Astrocyte (in vitro differentiated cells and primary cell): Measurements from ENCODE around the gene NSMCE1. TPM values are rescaled to one million over a fixed set of nuclear protein-coding genes. Genes with fewer than 3 reads are reported as not detected.

Source experiments
- DNase-seq: peaks from one replicate; pipeline ENCODE4 v3.0.0-alpha.2; 2010; ENCODE audit warnings: low read depth
- FAIRE-seq: peaks from 2 replicates; lab custom pipeline; 2011; peaks lifted over from hg19 to GRCh38; lab: Jason Lieb, UNC
- H2AFZ ChIP-seq: 2 replicates; pipeline ENCODE4 v1.6.0; 2012; ENCODE audit warnings: low read depth, low read length, inconsistent platforms
- H3K27ac ChIP-seq: 2 replicates; pipeline ENCODE4 v1.5.1; 2011; ENCODE audit warnings: low read depth, low read length, inconsistent platforms
- H3K27me3 ChIP-seq: 2 replicates; pipeline ENCODE4 v1.6.0; 2011; ENCODE audit warnings: low read length, inconsistent platforms; ENCODE audit not compliant: insufficient read depth
- H3K36me3 ChIP-seq: 2 replicates; pipeline ENCODE4 v1.5.1; 2011; ENCODE audit warnings: low read length, inconsistent platforms; ENCODE audit not compliant: insufficient read depth
- H3K4me1 ChIP-seq: 2 replicates; pipeline ENCODE4 v1.5.1; 2011; ENCODE audit warnings: low read length, inconsistent platforms; ENCODE audit not compliant: insufficient read depth
- H3K4me2 ChIP-seq: 2 replicates; pipeline ENCODE4 v1.6.0; 2012; ENCODE audit warnings: low read length, inconsistent platforms
- H3K4me3 ChIP-seq: 2 replicates; pipeline ENCODE4 v1.5.1; 2011; ENCODE audit warnings: low read depth, mild to moderate bottlenecking, low read length, inconsistent platforms; ENCODE audit not compliant: insufficient read depth
- H3K79me2 ChIP-seq: 2 replicates; pipeline ENCODE4 v1.6.0; 2012; ENCODE audit warnings: mild to moderate bottlenecking, low read length, inconsistent platforms; ENCODE audit not compliant: insufficient read depth
- H3K9ac ChIP-seq: 2 replicates; pipeline ENCODE4 v1.6.0; 2012; ENCODE audit warnings: mild to moderate bottlenecking, low read length, inconsistent platforms
- H3K9me3 ChIP-seq: 2 replicates; pipeline ENCODE4 v1.5.1; 2012; ENCODE audit warnings: low read depth, mild to moderate bottlenecking, low read length, inconsistent platforms; ENCODE audit not compliant: insufficient read depth
- H4K20me1 ChIP-seq: 2 replicates; pipeline ENCODE4 v1.6.0; 2012; ENCODE audit warnings: low read length, inconsistent platforms; ENCODE audit not compliant: insufficient read depth
- H3K27ac Mint-ChIP-seq: one replicate; pipeline ENCODE4 v1.8.0; 2021; ENCODE audit warnings: mild to moderate bottlenecking, mixed read lengths; ENCODE audit not compliant: unreplicated experiment
- H3K27me3 Mint-ChIP-seq: one replicate; pipeline ENCODE4 v1.8.0; 2021; ENCODE audit warnings: low read depth, mixed read lengths; ENCODE audit not compliant: unreplicated experiment
- H3K36me3 Mint-ChIP-seq: one replicate; pipeline ENCODE4 v1.8.0; 2021; ENCODE audit warnings: low read depth, mixed read lengths; ENCODE audit not compliant: unreplicated experiment
- H3K4me1 Mint-ChIP-seq: one replicate; pipeline ENCODE4 v1.8.0; 2021; ENCODE audit warnings: low read depth, mixed read lengths; ENCODE audit not compliant: unreplicated experiment
- H3K4me3 Mint-ChIP-seq: one replicate; pipeline ENCODE4 v1.8.0; 2021; ENCODE audit warnings: mild to moderate bottlenecking, moderate library complexity, mixed read lengths; ENCODE audit not compliant: unreplicated experiment
- H3K9me3 Mint-ChIP-seq: one replicate; pipeline ENCODE4 v1.8.0; 2021; ENCODE audit warnings: mild to moderate bottlenecking, mixed read lengths; ENCODE audit not compliant: unreplicated experiment
- EZH2 ChIP-seq: IDR thresholded peaks from 2 replicates; pipeline ENCODE4 v1.6.1; 2012; ENCODE audit warnings: mild to moderate bottlenecking, low read length, inconsistent platforms; ENCODE audit not compliant: insufficient read depth
- total RNA-seq: library from RNA; stranded (reverse); gene quantifications from 2 replicates; pipeline ENCODE4 v1.2.1, GENCODE V29; 2021
- TF ChIP-seq, protein P1 (sequence below): IDR thresholded peaks from 2 replicates; pipeline ENCODE4 v1.5.1; 2011; ENCODE audit warnings: low read depth, mild to moderate bottlenecking, inconsistent platforms, low read length, moderate library complexity; ENCODE audit not compliant: insufficient read depth

Gene NSMCE1
- total RNA-seq, 1 donor from 2014 or later: 12.1 TPM

DNA sequence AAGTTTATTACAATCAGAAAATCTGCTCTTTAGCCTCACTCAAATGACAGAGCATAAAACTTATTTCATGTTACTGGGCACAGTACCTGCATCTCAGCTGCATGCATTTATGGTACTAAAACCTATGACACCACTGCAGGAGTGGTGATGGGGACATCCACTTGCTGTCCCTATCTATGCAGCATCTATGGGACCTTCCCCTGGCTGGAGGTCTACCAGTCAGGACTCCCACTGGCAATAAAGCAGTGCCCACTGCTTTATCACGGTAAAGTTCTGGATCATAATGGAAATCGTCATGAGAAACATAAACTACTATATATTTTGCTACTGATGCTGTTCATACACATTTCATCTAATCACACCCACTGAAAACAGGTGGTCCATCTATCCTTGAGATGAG, 26.2 kb downstream of the NSMCE1 start:
- Histone ChIP-seq H3K9ac (peak overlapping the region; percentile 73), H3K79me2 (peaks cover 16% of the 10 kb centered on the region), H3K4me2 (peak overlapping the region; percentile 77), H3K4me3 (peak overlapping the region; percentile 25), H3K27me3 (no peaks in the 10 kb centered on the region), H2AFZ (no peak overlapping the region), H3K36me3 (no peaks in the 10 kb centered on the region), H3K27ac (peak overlapping the region; percentile 82), H3K4me1 (peaks cover 53% of the 10 kb centered on the region), H4K20me1 (no peaks in the 10 kb centered on the region), H3K9me3 (no peaks in the 10 kb centered on the region)
- no peak for FAIRE-seq
- H3K9me3 Mint-ChIP-seq: peaks cover 3% of the 10 kb centered on the region
- H3K36me3 Mint-ChIP-seq: peaks cover 3% of the 10 kb centered on the region
- H3K4me3 Mint-ChIP-seq: no peak overlapping the region
- no peak for DNase-seq
- no peaks in the 10 kb centered on the region for H3K27me3 Mint-ChIP-seq
- H3K27ac Mint-ChIP-seq: peak overlapping the region; percentile 70
- no peak for TF ChIP-seq EZH2
- TF ChIP-seq, protein P1, sequence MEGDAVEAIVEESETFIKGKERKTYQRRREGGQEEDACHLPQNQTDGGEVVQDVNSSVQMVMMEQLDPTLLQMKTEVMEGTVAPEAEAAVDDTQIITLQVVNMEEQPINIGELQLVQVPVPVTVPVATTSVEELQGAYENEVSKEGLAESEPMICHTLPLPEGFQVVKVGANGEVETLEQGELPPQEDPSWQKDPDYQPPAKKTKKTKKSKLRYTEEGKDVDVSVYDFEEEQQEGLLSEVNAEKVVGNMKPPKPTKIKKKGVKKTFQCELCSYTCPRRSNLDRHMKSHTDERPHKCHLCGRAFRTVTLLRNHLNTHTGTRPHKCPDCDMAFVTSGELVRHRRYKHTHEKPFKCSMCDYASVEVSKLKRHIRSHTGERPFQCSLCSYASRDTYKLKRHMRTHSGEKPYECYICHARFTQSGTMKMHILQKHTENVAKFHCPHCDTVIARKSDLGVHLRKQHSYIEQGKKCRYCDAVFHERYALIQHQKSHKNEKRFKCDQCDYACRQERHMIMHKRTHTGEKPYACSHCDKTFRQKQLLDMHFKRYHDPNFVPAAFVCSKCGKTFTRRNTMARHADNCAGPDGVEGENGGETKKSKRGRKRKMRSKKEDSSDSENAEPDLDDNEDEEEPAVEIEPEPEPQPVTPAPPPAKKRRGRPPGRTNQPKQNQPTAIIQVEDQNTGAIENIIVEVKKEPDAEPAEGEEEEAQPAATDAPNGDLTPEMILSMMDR: no peak
- H3K4me1 Mint-ChIP-seq: peaks cover 40% of the 10 kb centered on the region

DNA sequence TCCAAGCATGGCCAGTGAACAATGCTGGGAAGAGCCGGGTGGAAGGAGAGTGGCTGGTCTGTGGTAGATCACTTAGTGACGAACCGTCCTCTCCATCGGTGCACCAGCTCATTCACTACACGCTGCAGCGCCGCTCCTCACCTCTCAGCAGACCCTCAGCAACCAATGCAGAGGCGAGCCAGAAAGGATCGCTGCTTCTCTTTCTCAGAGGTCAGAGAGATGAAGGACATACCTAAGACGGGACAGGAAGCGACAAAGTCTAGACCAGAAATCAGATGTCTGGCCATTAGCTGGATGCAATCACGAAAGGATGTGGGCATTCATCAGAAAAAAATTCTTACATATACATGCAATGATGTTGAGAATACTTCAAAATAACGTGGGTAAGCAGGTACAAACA, 26.9 kb downstream of the NSMCE1 start:
- no peaks in the 10 kb centered on the region for H3K27me3 Mint-ChIP-seq
- H3K4me3 Mint-ChIP-seq: no peak overlapping the region
- no peaks in the 10 kb centered on the region for H4K20me1 ChIP-seq
- H3K4me1 ChIP-seq: peaks cover 60% of the 10 kb centered on the region
- H3K9ac ChIP-seq: peak overlapping the region; percentile 73
- H2AFZ ChIP-seq: no peak overlapping the region
- H3K4me2 ChIP-seq: peak overlapping the region; percentile 55
- H3K27ac ChIP-seq: peak overlapping the region; percentile 82
- H3K36me3 ChIP-seq: no peaks in the 10 kb centered on the region
- peaks cover 16% of the 10 kb centered on the region for H3K79me2 ChIP-seq
- peaks cover 3% of the 10 kb centered on the region for H3K9me3 Mint-ChIP-seq
- FAIRE-seq: no peak
- no peak overlapping the region for H3K4me3 ChIP-seq
- peak; percentile 43 for DNase-seq
- peaks cover 46% of the 10 kb centered on the region for H3K4me1 Mint-ChIP-seq
- H3K9me3 ChIP-seq: no peaks in the 10 kb centered on the region
- peaks cover 3% of the 10 kb centered on the region for H3K36me3 Mint-ChIP-seq
- no peak for TF ChIP-seq EZH2
- TF ChIP-seq, protein P1: no peak
- peak overlapping the region; percentile 42 for H3K27ac Mint-ChIP-seq
- H3K27me3 ChIP-seq: no peaks in the 10 kb centered on the region

DNA sequence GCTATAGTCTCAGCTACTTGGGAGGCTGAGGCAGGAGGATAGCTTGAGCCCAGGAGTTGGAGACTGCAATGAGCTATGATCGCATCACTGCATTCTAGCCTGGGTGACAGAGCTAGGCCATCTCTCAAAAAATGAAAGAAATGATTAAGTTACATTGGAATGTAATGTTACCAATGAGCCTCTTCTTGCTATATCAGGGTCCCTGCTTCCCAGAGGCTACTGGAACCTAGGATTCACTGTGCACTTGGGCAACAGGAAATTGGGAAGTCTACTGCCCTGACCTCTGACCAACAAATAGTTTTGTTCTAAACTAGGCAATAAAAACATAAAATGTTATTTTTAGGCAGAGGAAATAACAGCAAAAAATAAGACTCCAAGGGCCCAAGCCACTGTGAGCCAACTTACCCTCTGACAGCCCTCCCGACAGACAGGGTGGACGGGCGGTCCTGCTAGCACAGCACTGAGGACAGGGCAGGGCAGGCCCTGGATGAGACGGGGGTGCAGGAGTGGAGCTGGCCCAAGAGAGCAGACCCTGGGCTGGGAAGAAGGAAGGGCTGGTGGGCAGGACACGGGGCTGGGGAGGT, 27.5 kb downstream of the NSMCE1 start:
- H3K4me1 Mint-ChIP-seq: peaks cover 48% of the 10 kb centered on the region
- DNase-seq: peak; percentile 59
- H3K27ac ChIP-seq: peak overlapping the region; percentile 82

More for the DNA sequence above, 27.5 kb downstream of the NSMCE1 start:
- no peak overlapping the region for H3K4me3 Mint-ChIP-seq
- no peak for FAIRE-seq
- H3K4me2 ChIP-seq: peak overlapping the region; percentile 55
- H3K9ac ChIP-seq: peak overlapping the region; percentile 73
- no peaks in the 10 kb centered on the region for H3K9me3 ChIP-seq
- H4K20me1 ChIP-seq: no peaks in the 10 kb centered on the region
- TF ChIP-seq, protein P1: no peak
- TF ChIP-seq EZH2: no peak
- H3K36me3 Mint-ChIP-seq: peaks cover 3% of the 10 kb centered on the region
- peaks cover 16% of the 10 kb centered on the region for H3K79me2 ChIP-seq
- H3K27me3 ChIP-seq: no peaks in the 10 kb centered on the region
- H3K27me3 Mint-ChIP-seq: no peaks in the 10 kb centered on the region
- H3K4me1 ChIP-seq: peaks cover 60% of the 10 kb centered on the region
- H3K36me3 ChIP-seq: no peaks in the 10 kb centered on the region
- H3K4me3 ChIP-seq: no peak overlapping the region
- H3K9me3 Mint-ChIP-seq: peaks cover 3% of the 10 kb centered on the region
- no peak overlapping the region for H2AFZ ChIP-seq
- peak overlapping the region; percentile 42 for H3K27ac Mint-ChIP-seq
